Fibroblast of mammary gland (primary cell): ENCODE data around the gene TTC31.

Source experiments
- DNase-seq: peaks from one replicate; pipeline ENCODE4 v3.0.0-alpha.2; 2010; ENCODE audit warnings: low read depth
- H3K4me3 ChIP-seq: 2 replicates; pipeline ENCODE4 v1.5.1; 2011; ENCODE audit warnings: low read depth, mild to moderate bottlenecking, low read length, moderate library complexity; ENCODE audit not compliant: control insufficient read depth
- CTCF ChIP-seq: conservative IDR thresholded peaks from 2 replicates; pipeline ENCODE4 v1.5.1; 2011; ENCODE audit warnings: low read depth, low read length, inconsistent platforms; ENCODE audit not compliant: control insufficient read depth, insufficient read depth

TTC31 gene

GRCh38 chr2:74499940-74500577, 17.2 kb downstream of the TTC31 start:
- H3K4me3 ChIP-seq, result no peak overlapping the region
- no peak for TF ChIP-seq CTCF
- no peak for DNase-seq

GRCh38 chr2:74500578-74500946, 17.7 kb downstream of the TTC31 start:
- TF ChIP-seq CTCF, result no peak
- DNase-seq, result no peak
- H3K4me3 ChIP-seq, result no peak overlapping the region

GRCh38 chr2:74501335-74502071, 18.6 kb downstream of the TTC31 start:
- no peak for TF ChIP-seq CTCF
- no peak for DNase-seq
- no peak overlapping the region for H3K4me3 ChIP-seq

- DNase-seq, result no peak
- TF ChIP-seq CTCF, result no peak
- peak overlapping the region; percentile 63 for H3K4me3 ChIP-seq
Measured at GRCh38 chr2:74502147-74502719, 19.4 kb downstream of the TTC31 start.

- peak overlapping the region; percentile 63 for H3K4me3 ChIP-seq
Measured at GRCh38 chr2:74502720-74503505, 20.0 kb downstream of the TTC31 start.

More at GRCh38 chr2:74502720-74503505, 20.0 kb downstream of the TTC31 start:
- DNase-seq, result peak; percentile 89
- TF ChIP-seq CTCF, result peak; percentile 19
